ENCODE measurements around the gene SLC28A1. TPM values are rescaled to one million over a fixed set of nuclear protein-coding genes. Genes with fewer than 3 reads are reported as not detected.

The SLC28A1 gene
- total RNA-seq, 2 donors from 2014 or later = 0.80 TPM; not detected in 1

- TF ChIP-seq CTCF (IDR thresholded peaks at IDR 0.05) = no peak
- no peak overlapping the region for H3K9ac ChIP-seq (ENCODE audit: low read depth in 2 of 2, low read length in 2 of 2)
- no peaks in the 10 kb centered on the region for H3K9me3 ChIP-seq
- H3K4me1 ChIP-seq = no peaks in the 10 kb centered on the region
- no peak overlapping the region for H3K27ac ChIP-seq
- no peaks in the 10 kb centered on the region for H3K36me3 ChIP-seq
- intact Hi-C loops (cut with DNase I) = no loop called here
- H3K27me3 ChIP-seq = no peaks in the 10 kb centered on the region
- no peak overlapping the region for H3K4me3 ChIP-seq
- no peak for DNase-seq
Observed at GRCh38 chr15:84949043-84949442, 64.6 kb downstream of the SLC28A1 start.

GRCh38 chr15:84949845-84950569, 65.5 kb downstream of the SLC28A1 start:
- Histone ChIP-seq H3K36me3 (no peaks in the 10 kb centered on the region), H3K9ac (ENCODE audit: low read depth in 2 of 2, low read length in 2 of 2) (no peak overlapping the region), H3K4me1 (no peaks in the 10 kb centered on the region), H3K9me3 (no peaks in the 10 kb centered on the region), H3K27me3 (no peaks in the 10 kb centered on the region), H3K4me3 (no peak overlapping the region), H3K27ac (no peak overlapping the region)
- DNase-seq = no peak
- intact Hi-C loops (cut with DNase I) = loop anchor here (10.0 kb wide), 1 partner anchor 215 kb away; no protein-coding TSS in a partner anchor
- no peak for TF ChIP-seq CTCF (IDR thresholded peaks at IDR 0.05)

- no peak overlapping the region for H3K4me3 ChIP-seq
- no peak for DNase-seq
- intact Hi-C loops (cut with DNase I) = loop anchor here (10.0 kb wide), 1 partner anchor 214 kb away; no protein-coding TSS in a partner anchor
- H3K27me3 ChIP-seq = no peaks in the 10 kb centered on the region
- no peaks in the 10 kb centered on the region for H3K9me3 ChIP-seq
- no peak for TF ChIP-seq CTCF (IDR thresholded peaks at IDR 0.05)
- no peak overlapping the region for H3K27ac ChIP-seq
- H3K9ac ChIP-seq (ENCODE audit: low read depth in 2 of 2, low read length in 2 of 2) = no peak overlapping the region
- no peaks in the 10 kb centered on the region for H3K36me3 ChIP-seq
- H3K4me1 ChIP-seq = no peaks in the 10 kb centered on the region
Observed at GRCh38 chr15:84950570-84951111, 66.2 kb downstream of the SLC28A1 start.

GRCh38 chr15:84951736-84952135, 67.3 kb downstream of the SLC28A1 start:
- no peak for DNase-seq
- Histone ChIP-seq H3K4me1 (no peaks in the 10 kb centered on the region), H3K27me3 (no peaks in the 10 kb centered on the region), H3K36me3 (no peaks in the 10 kb centered on the region), H3K9me3 (no peaks in the 10 kb centered on the region), H3K4me3 (no peak overlapping the region), H3K27ac (no peak overlapping the region), H3K9ac (ENCODE audit: low read depth in 2 of 2, low read length in 2 of 2) (no peak overlapping the region)
- intact Hi-C loops (cut with DNase I) = loop anchor here (10.0 kb wide), 1 partner anchor 213 kb away; no protein-coding TSS in a partner anchor
- no peak for TF ChIP-seq CTCF (IDR thresholded peaks at IDR 0.05)

- no peak for TF ChIP-seq CTCF (IDR thresholded peaks at IDR 0.05)
- Histone ChIP-seq H3K4me1 (no peaks in the 10 kb centered on the region), H3K36me3 (no peaks in the 10 kb centered on the region), H3K27ac (no peak overlapping the region), H3K9ac (ENCODE audit: low read depth in 2 of 2, low read length in 2 of 2) (no peak overlapping the region), H3K4me3 (no peak overlapping the region), H3K27me3 (no peaks in the 10 kb centered on the region), H3K9me3 (no peaks in the 10 kb centered on the region)
- intact Hi-C loops (cut with DNase I) = loop anchor here (10.0 kb wide), 1 partner anchor 212 kb away; no protein-coding TSS in a partner anchor
- DNase-seq = no peak
Observed at GRCh38 chr15:84953136-84953535, 68.7 kb downstream of the SLC28A1 start.

Data from colonic mucosa (tissue), 4 donors.